Right renal pelvis (tissue), 4 donors: ENCODE measurements around the gene RUNX1. TPM values are rescaled to one million over a fixed set of nuclear protein-coding genes. Genes with fewer than 3 reads are reported as not detected.

Source experiments
- DNase-seq, 4 donors: peaks; one replicate each; pipeline ENCODE4 v3.0.0-alpha.2; 2013; ENCODE audit warnings: low read depth in 4 of 4, low spot score in 3 of 4, missing footprints in 1 of 4
- polyA plus RNA-seq, 4 donors: library from polyadenylated mRNA; unstranded; fragments of 120-200 nt; gene quantifications; one replicate each; pipeline ENCODE4 v1.2.1, GENCODE V29; 2013; ENCODE audit not compliant: insufficient read length in 4 of 4

Gene RUNX1
- polyA plus RNA-seq, 4 donors: 2.2 to 3.6 (median 2.4) TPM

GRCh38 chr21:34865400-34866241 is 183.5 kb downstream of the RUNX1 start:
- DNase-seq: no peak

- no peak for DNase-seq
Observed at GRCh38 chr21:34864370-34865149, 184.5 kb downstream of the RUNX1 start.

DNA sequence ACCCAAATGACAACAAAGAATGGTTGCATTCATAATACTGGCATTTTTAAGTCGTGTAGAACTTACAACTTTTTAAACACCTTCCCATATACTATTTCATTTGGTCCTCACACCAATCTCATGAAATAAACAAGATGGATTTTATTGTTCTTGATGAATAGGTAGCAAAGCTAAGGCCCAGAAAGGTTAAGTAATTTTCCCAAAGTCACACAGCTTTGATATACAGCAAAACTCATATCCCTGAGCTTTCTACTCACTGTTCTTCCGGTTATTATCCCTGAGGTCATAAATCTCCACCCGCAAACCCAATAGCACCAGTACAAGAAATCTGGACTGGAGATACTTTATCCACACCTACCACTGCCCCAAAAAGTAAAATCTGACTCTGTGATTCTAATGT is 186.2 kb downstream of the RUNX1 start:
- DNase-seq: no peak

- no peak for DNase-seq
Observed at GRCh38 chr21:34861258-34861657, 187.8 kb downstream of the RUNX1 start.

- no peak for DNase-seq
Observed at GRCh38 chr21:34859976-34860653, 189.0 kb downstream of the RUNX1 start.

DNA sequence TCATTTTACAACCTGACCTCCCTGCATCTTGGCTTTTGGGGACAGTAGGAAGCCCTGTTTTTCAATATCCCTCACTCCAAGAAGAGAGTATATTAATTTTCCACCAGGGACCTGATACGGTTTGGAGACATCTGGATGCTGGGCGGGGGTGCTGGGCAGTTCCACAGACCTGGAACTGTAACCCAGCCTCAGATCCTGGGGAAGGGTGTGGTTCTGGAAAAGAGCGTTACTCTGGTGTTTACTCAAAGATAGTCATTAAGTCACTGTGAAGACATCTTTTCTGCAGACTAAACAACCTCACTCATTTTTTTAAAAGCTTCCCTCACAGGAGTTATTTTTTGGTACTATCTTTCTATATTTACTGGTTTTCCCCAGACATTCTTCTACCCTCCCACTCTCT is 190.5 kb downstream of the RUNX1 start:
- DNase-seq: no peak

- DNase-seq: no peak
Observed at GRCh38 chr21:34857874-34858273, 191.2 kb downstream of the RUNX1 start.

DNA sequence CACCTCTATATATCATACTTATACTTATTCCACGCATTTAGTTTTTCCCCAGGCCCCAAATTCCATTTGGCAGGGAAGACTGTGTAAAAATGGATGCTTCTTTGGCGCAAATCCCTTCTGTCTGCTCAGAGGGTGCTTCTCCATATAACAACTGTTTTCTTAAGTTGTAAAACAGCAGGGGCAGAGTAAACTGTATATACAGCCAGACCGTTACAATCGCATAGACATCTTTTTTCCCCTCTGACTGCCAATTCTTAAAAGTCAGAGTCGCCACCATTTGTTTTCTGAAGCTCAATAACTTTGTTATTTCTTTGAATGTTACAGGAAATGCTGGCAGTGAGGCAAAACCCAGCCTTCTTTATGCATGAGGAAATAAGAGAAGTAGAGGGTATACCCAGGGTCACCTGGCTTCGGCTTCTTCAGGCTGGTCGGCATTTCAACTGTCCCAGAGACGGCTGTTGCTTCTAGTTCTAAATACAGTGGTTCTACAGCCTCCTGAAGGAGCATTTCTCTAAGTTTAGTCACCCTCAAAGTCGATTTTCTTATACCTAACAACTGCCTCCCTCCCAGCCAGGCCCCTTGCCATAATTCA is 191.9 kb downstream of the RUNX1 start:
- no peak for DNase-seq

DNA sequence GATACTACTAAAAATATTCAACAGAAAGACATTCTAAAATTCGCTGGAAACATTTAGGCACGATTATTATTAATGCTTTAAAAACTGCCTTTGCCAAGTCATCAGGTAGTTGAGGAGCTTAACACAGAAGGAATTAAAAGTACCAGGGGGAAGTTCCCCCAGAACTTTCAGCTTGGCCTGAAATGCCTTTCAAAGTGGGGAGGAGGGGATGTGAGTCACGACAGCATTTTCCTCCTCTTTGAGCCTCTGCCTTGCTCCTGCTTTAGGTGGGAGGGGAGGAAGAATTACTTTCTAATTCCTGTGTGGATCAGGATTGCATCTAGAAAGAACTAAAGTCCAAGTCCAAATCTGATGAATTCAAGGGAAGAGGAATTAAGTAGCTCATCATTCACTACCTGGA is 196.7 kb downstream of the RUNX1 start:
- no peak for DNase-seq

DNA sequence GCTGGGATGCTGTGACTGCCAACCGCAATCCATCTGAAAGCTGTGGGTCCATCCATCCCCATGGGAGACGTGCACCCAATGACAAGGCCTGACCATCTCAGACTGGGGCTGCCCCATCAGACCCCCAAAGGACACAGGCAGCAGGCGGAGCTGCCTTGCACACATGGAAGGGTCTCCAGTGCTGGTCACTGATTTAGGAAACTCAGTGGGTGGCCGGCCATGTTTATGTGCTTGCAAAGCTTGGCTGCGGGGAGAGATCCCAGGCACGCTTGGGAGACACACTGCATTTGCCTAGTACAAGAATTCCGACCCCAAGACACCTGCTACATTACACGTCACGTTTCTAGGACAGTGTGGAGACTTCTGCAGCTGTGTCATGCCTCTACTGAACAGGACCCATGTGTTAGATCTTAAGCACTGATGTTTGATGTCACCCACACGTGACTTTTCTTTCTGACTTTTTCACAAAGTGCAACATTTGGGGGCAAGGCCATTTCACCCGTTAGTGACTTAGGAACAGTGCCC is 198.9 kb downstream of the RUNX1 start:
- DNase-seq: no peak

- no peak for DNase-seq
Observed at GRCh38 chr21:34846601-34847112, 202.4 kb downstream of the RUNX1 start.

DNA sequence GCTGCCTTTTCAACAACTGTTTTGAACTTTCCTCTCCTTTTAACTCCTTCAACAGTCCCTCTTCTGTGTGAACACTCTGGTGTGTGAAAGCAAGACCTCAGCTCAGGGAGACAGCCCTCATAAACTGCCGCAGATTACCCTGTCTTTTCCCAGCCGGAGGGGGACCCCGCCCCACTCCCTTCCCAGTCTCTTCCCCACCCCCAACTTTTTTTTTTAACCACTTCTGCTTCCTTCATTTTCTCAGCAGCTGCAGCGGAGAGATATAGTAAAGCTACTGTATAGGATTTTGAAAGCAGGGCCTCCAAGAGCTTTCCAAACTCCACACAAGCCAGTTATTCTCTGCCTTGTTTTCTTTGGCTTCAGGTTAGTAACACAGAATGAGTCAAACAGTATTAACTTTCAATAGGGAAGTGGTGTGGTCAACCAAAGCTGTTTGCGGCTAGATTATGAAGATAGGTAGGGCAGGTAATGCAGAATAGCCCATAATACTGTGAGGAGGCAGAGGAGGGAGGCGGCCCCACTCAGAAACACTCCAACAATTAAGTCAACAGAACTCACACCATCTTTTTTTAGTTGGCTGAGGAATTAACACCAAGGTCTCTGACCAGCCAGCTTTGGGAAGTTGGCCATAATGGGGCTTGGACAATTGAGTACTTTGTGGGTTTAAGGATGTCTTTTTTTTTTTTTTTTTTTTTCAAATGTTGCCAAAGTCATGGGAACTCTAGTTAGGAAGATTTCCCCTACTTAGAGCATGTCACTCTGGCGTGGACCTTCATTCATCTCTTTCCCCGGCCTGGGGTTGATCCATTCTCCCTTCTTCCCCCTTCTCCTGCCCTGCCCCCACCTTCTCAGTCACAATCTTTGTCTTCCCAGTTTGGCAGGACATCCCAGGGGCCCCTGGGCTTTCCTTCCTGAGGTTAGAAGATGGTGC is 203.3 kb downstream of the RUNX1 start:
- DNase-seq: no peak

- DNase-seq: no peak
Observed at GRCh38 chr21:34844924-34845238, 204.2 kb downstream of the RUNX1 start.

DNA sequence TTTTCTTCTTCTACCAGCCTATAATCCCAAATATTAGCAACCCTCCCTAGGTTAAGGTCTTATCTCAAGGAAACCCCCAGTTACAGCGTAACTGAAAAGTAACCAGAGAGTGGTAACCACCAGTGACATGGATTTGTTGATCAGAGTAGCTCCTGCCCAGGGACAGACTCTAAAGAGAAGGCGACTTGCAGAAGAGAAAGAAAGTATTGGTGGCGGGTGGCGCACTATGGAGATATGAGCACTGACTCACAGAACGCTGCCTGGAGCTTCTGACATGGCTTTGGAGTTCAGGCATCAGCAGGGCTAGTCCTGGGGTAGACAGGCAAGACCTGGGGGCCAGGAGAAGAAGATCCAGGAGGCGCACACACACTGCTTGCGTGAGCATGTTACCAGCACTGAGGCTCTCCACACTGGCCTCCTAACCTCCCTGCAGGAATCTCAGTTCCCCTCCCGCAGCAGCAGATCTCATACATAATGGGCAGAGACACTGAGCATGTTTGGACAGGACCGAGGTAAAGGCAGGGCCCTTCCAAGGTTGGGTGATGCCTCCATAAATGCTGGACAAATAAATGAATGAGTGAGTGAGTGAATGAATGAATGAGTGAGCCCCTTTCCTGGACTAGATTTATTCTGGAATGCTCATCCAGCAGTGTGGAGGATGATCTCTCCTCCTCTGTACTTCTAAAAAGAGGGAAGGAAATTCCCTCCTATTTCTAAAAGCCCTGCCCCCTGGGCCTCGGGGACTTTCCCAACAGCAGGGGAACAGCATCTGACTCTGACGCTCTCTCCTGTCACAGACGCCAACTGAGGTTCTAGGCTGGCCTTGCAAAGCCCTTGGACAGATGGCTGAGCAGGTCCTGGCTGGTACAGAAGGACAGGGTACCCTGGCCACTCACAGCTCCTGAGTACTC is 204.8 kb downstream of the RUNX1 start:
- no peak for DNase-seq

- no peak for DNase-seq
Observed at GRCh38 chr21:34843562-34843961, 205.5 kb downstream of the RUNX1 start.

- no peak for DNase-seq
Observed at GRCh38 chr21:34841154-34841553, 207.9 kb downstream of the RUNX1 start.

DNA sequence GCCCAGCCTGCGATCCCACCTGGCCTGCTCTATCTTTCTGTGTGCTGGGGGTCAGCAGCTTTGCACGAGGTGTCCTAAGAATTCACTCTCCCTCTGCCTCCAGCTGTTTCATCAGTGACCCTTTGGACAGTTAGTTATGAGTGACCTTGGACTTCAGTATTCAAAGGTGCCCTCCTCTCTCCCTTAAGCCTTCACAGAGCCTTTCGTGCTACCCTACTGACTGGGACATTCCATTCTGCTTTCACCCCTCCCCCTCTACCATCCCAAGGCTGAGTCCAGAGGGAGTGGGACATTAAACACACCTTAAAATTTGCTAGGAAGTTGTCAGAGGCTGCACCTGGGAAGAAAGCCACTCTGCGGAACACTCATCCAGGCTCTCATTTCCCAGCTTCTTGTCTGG is 208.4 kb downstream of the RUNX1 start:
- no peak for DNase-seq

DNA sequence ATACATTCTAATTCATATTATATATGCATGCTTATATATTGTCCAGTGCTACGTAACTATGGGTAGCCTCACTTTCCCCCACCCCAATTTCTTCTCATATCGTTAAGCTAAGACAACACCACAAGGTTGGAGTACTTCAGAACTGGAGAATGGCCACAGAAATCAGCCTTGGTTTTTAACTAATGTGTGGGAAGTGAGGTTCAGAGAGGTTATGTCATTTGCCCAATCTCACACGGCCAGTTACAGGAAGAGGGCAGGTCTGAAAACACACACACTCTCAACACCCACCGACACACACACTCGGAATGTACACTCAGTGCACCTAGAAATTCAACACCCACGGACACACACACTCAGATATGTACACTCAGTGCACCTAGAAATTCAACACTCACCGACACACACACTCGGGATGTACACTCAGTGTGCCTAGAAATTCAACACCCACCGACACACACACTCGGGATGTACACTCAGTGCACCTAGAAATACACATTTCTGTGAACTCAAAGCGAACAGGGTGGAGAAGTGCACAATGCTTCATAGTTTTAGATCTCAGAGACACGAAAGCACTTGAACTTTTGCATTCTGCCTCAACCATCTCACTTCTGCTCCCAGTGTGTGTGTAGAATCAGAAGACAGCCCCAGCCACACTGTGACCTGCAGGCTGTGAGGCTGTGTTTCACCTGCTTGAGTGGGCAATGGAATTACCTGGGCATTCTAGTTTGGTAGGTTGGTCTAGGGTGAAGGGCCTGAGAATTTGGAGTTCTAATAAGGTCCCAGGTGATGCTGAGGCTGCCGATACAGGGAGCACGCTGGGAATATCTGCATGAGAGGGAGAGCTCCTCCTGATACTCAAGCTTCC is 209.9 kb downstream of the RUNX1 start:
- DNase-seq: no peak
